Activated naive CD8-positive, alpha-beta T cell treated with anti-CD3 and anti-CD28 coated beads for 36 hours (primary cell): Measurements from ENCODE around the gene PCYT1A. TPM values are rescaled to one million over a fixed set of nuclear protein-coding genes. Genes with fewer than 3 reads are reported as not detected.
"Not testable (repeated sequence)": the region's sequence is repeated elsewhere in the genome, so short reads cannot be mapped to it uniquely, and the experiment has no call there.

Source experiments
- DNase-seq: peaks from one replicate; pipeline ENCODE4 v3.0.0; 2021
- H3K27ac Mint-ChIP-seq: one replicate; pipeline ENCODE4 v1.8.0; 2022; ENCODE audit warnings: mild to moderate bottlenecking, moderate library complexity, mixed read lengths
- H3K27me3 Mint-ChIP-seq: one replicate; pipeline ENCODE4 v1.8.0; 2022; ENCODE audit warnings: mild to moderate bottlenecking, mixed read lengths
- H3K36me3 Mint-ChIP-seq: one replicate; pipeline ENCODE4 v1.8.0; 2021; ENCODE audit warnings: mild to moderate bottlenecking, mixed read lengths
- H3K4me1 Mint-ChIP-seq: one replicate; pipeline ENCODE4 v1.8.0; 2021; ENCODE audit warnings: mixed read lengths
- H3K4me3 Mint-ChIP-seq: one replicate; pipeline ENCODE4 v1.8.0; 2022; ENCODE audit warnings: mild to moderate bottlenecking, moderate library complexity, mixed read lengths
- H3K9me3 Mint-ChIP-seq: one replicate; pipeline ENCODE4 v1.8.0; 2022; ENCODE audit warnings: mixed read lengths
- total RNA-seq, 2 experiments: library from RNA; stranded (reverse); gene quantifications; one replicate each; pipeline ENCODE4 v1.2.3, GENCODE V29; 2021

PCYT1A gene
- total RNA-seq, result 10 to 100 TPM; 41.2 to 42.1 TPM

DNA sequence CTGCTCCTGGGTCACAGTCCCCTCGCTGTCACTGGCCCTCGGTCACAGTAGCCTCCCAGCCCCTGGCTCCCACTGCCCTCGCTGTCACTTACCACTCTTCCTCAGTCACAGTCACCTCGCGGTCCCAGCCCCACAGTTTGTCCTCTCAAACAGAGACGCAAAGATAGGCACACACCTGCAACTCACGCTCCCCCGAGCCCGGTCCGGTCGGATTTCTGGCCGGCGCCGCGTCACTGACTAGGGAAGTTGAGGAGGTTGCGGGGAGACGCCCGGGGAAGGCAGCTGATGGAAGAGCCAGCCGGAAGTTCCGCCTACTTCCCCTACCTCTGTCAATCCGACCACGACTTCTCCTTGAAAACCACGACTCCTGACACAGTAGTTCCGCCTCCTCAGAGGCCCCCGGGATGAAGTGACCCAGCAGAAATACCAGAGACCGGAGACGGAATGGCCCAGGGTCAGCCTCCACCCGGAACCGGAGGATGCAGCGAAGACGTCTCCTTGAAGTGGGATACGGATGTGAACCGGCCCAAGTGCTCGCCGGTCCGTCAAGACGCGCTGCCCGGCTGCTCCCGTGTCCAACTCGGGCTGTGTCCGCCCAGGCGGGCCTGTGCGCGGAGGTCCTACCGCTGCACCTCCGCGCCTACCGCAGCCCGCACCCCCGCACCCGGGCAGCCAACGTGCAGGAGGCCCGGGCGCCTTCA lies at the start of gene PCYT1A:
Gene PCYT1A, minus strand, starts transcription at position 287 of the 701 bp plus-strand sequence. CDS start 17,195 bp downstream, outside the sequence.
- Mint-ChIP-seq H3K27me3 (no peaks in the 10 kb centered on the region), H3K4me1 (peaks cover 30% of the 10 kb centered on the region), H3K36me3 (peaks cover 2% of the 10 kb centered on the region), H3K9me3 (no peaks in the 10 kb centered on the region), H3K27ac (peak within 1 kb of the TSS; percentile 97), H3K4me3 (peak within 1 kb of the TSS; percentile 99)
- peak; percentile 79 for DNase-seq

DNA sequence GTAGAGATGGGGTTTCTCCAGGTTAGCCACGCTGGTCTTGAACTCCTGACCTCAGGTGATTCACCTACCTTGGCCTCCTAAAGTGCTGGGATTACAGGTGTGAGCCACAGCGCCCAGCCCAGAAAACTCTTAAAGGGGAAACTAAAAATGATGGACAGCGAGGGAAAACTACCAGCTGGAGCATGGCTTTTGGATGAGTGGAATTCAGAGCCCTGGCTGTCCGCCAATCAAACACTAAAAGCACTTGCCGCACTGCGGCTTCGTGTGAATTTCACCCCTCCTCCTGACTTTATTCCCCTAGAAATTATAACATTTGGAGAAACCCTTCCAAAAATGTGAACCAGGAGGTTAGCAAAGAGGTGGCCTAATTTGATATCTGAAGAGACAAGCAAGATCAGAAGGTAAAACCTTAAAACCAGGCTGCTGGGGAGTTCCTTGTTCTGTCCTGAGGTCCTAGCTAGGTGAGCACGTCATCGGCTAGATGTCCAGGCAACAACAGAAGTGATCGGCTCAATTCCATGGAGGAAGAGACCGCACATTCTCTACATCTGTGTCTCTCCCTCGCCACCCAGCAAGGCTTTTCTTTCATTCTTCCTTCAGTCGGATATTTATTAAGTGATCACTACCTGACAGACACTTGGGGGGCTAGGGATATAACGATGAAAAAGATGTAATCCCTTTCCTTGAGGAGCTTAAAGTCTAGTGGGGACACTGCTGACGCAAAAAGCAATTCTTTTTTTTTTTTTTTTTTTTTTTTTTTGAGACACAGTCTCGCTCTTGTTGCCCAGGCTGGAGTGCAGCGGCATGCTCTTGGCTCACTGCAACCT lies 49.0 kb upstream of the PCYT1A start:
- Mint-ChIP-seq H3K4me3 (no peak overlapping the region), H3K36me3 (no peaks in the 10 kb centered on the region), H3K4me1 (no peaks in the 10 kb centered on the region), H3K27ac (no peak overlapping the region), H3K27me3 (peaks cover 3% of the 10 kb centered on the region), H3K9me3 (no peaks in the 10 kb centered on the region)
- DNase-seq, result no peak

- DNase-seq, result no peak
- peaks cover 3% of the 10 kb centered on the region for H3K27me3 Mint-ChIP-seq
- H3K36me3 Mint-ChIP-seq, result no peaks in the 10 kb centered on the region
- no peaks in the 10 kb centered on the region for H3K4me1 Mint-ChIP-seq
- no peak overlapping the region for H3K4me3 Mint-ChIP-seq
- no peaks in the 10 kb centered on the region for H3K9me3 Mint-ChIP-seq
- no peak overlapping the region for H3K27ac Mint-ChIP-seq
Measured at GRCh38 chr3:196335503-196335948, 48.0 kb upstream of the PCYT1A start.

DNA sequence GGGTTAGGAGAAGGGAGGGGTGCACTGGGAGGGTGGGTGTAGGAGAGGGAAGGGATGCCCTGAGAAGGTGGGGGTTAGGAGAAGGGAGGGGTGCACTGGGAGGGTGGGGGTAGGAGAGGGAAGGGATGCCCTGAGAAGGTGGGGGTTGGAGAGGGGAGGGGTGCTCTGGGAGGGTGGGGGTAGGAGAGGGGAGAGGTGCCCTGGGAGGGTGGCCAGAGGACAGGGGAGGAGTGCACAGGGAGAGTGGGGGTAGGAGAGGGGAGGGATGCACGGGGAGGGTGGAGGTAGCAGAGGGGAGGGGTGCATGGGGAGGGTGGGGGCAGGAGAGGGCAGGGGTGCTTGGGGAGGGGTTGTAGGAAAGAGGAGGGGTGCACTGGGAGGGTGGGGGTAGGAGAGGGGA lies 47.5 kb upstream of the PCYT1A start:
- no peak for DNase-seq
- Mint-ChIP-seq H3K9me3 (no peaks in the 10 kb centered on the region), H3K27me3 (peaks cover 3% of the 10 kb centered on the region), H3K36me3 (no peaks in the 10 kb centered on the region), H3K4me3 (no peak overlapping the region), H3K27ac (no peak overlapping the region), H3K4me1 (no peaks in the 10 kb centered on the region)

DNA sequence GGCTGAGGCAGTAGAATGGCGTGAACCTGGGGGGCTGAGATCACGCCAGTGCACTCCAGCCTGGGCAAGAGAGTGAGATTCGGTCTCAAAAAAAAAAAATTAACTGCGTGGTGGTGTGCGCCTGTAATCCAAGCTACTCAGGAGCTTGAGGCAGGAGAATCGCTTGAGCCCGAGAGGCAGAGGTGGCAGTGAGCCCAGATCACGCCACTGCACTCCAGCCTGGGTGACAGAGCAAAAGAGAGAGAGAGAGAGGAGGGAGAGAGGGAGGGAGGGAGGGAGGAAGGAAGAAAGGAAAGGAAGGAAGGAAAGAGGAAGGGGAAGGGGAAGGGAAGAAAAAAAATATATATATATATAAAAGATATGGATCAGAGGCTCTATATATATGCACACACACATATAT lies 44.6 kb upstream of the PCYT1A start:
- Mint-ChIP-seq H3K4me3 (no peak overlapping the region), H3K4me1 (no peaks in the 10 kb centered on the region), H3K36me3 (no peaks in the 10 kb centered on the region), H3K27me3 (no peaks in the 10 kb centered on the region), H3K27ac (no peak overlapping the region), H3K9me3 (no peaks in the 10 kb centered on the region)
- DNase-seq, result no peak

DNA sequence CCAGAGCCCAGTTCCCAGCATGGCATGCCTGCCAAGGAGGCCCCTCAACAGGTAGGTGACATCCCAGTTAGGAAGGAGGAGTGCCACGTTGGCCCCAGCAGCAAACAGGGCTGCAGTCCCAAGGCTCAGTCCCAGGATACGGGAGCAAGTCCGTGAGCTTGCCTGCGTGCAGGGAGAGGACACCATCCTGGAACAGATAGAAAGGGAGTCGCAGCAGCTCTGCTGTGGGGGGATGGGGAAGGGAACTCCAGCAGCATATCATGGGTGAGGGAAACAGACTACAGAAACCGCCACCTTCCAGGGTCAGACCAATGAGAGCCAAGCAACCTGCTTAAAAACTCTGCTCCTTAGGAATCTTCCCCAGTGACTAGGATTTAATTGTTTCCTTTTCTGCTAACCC lies 39.9 kb upstream of the PCYT1A start:
- no peaks in the 10 kb centered on the region for H3K27me3 Mint-ChIP-seq
- no peak overlapping the region for H3K4me3 Mint-ChIP-seq
- no peak for DNase-seq
- no peak overlapping the region for H3K27ac Mint-ChIP-seq
- no peaks in the 10 kb centered on the region for H3K36me3 Mint-ChIP-seq
- H3K4me1 Mint-ChIP-seq, result no peaks in the 10 kb centered on the region
- no peaks in the 10 kb centered on the region for H3K9me3 Mint-ChIP-seq

DNA sequence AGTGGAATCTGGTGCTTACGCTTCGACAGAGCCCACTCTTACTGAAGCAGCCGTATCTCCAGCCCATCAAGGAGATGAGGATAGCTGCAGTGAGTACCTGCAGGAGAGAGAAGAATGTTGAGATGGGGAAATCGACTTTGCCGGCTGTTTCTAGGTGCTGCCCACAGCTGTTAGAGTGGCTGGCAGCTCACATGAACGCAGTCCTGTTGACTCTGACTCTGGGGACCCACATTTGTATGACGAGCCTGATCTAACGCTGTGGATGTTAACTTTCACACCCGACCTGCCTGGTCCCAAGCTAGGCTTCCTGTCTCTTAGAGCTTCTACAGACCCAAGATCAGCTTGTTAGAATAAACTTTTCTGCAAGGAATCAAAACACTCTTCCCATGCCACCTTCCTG lies 39.4 kb upstream of the PCYT1A start:
- Mint-ChIP-seq H3K9me3 (no peaks in the 10 kb centered on the region), H3K36me3 (no peaks in the 10 kb centered on the region)
- no peak for DNase-seq

GRCh38 chr3:196323691-196324090 lies 36.2 kb upstream of the PCYT1A start:
- DNase-seq, result no peak
- H3K4me3 Mint-ChIP-seq, result no peak overlapping the region
- H3K4me1 Mint-ChIP-seq, result peaks cover 5% of the 10 kb centered on the region
- no peaks in the 10 kb centered on the region for H3K27me3 Mint-ChIP-seq
- no peak overlapping the region for H3K27ac Mint-ChIP-seq
- no peaks in the 10 kb centered on the region for H3K36me3 Mint-ChIP-seq
- H3K9me3 Mint-ChIP-seq, result no peaks in the 10 kb centered on the region

More for the DNA sequence above, 39.4 kb upstream of the PCYT1A start:
- Mint-ChIP-seq H3K4me1 (no peaks in the 10 kb centered on the region), H3K27ac (no peak overlapping the region), H3K27me3 (no peaks in the 10 kb centered on the region), H3K4me3 (no peak overlapping the region)

DNA sequence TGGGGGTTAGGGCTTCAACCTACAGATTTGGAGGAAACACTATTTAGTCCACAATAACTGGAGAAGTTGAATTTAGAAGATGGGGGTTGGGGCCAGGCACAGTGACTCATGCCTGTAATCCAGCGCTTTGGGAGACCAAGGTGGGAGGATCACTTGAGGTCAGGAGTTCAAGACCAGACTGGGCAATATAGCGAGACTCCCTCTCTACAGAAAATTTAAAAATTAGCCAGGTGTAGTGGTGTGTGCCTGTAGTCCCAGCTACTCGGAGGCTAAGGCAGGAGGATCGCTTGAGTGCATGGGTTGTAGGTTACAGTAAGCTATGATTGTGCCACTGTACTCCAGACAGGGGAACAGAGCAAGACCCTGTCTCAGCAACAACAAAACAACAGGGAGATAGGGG lies 35.5 kb upstream of the PCYT1A start:
- no peaks in the 10 kb centered on the region for H3K27me3 Mint-ChIP-seq
- no peak overlapping the region for H3K4me3 Mint-ChIP-seq
- H3K4me1 Mint-ChIP-seq, result peaks cover 5% of the 10 kb centered on the region
- no peaks in the 10 kb centered on the region for H3K36me3 Mint-ChIP-seq
- H3K27ac Mint-ChIP-seq, result no peak overlapping the region
- DNase-seq, result no peak
- H3K9me3 Mint-ChIP-seq, result no peaks in the 10 kb centered on the region

- H3K27me3 Mint-ChIP-seq, result no peaks in the 10 kb centered on the region
- DNase-seq, result no peak
- H3K4me1 Mint-ChIP-seq, result peaks cover 5% of the 10 kb centered on the region
- no peaks in the 10 kb centered on the region for H3K9me3 Mint-ChIP-seq
- no peak overlapping the region for H3K4me3 Mint-ChIP-seq
- no peak overlapping the region for H3K27ac Mint-ChIP-seq
- H3K36me3 Mint-ChIP-seq, result no peaks in the 10 kb centered on the region
Measured at GRCh38 chr3:196321162-196321561, 33.6 kb upstream of the PCYT1A start.

DNA sequence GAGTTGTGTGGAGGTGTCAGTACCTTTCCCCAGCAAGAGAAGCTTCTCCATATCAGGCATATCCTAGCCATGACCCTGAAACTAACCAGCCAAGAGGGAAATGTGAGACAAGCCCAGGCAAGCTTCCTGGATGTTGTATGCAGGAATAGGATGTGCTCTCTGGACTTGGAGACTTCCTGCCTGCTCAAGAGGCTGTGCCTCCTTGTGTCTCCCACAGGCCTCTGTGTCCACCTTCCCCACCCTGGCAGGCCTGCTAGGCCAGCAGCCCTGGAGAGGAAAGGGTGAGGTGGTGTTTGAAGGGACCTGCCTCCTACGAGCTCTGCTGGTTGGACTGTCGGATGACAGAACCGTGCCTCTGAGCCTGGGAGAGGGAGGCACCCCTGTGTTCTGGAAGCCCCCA lies 32.6 kb upstream of the PCYT1A start:
- Mint-ChIP-seq H3K27me3 (no peaks in the 10 kb centered on the region), H3K9me3 (no peaks in the 10 kb centered on the region), H3K4me1 (peaks cover 5% of the 10 kb centered on the region), H3K36me3 (no peaks in the 10 kb centered on the region), H3K4me3 (peak overlapping the region; percentile 18), H3K27ac (no peak overlapping the region)
- no peak for DNase-seq

GRCh38 chr3:196317687-196318467 lies 30.4 kb upstream of the PCYT1A start, which contains the start of gene DYNLT2B:
Gene DYNLT2B, minus strand, starts transcription at chr3:196318240. Its CDS starts 88 bp downstream, at chr3:196318152.
- H3K36me3 Mint-ChIP-seq, result no peaks in the 10 kb centered on the region
- H3K9me3 Mint-ChIP-seq, result no peaks in the 10 kb centered on the region
- H3K4me3 Mint-ChIP-seq, result peak within 1 kb of the TSS; percentile 93
- H3K4me1 Mint-ChIP-seq, result peaks cover 5% of the 10 kb centered on the region
- DNase-seq, result peak; percentile 93
- H3K27ac Mint-ChIP-seq, result peak within 1 kb of the TSS; percentile 94
- H3K27me3 Mint-ChIP-seq, result no peaks in the 10 kb centered on the region

- peak overlapping the region; percentile 93 for H3K4me3 Mint-ChIP-seq
- not testable (repeated sequence) for H3K36me3 Mint-ChIP-seq, H3K9me3 Mint-ChIP-seq, DNase-seq, H3K27me3 Mint-ChIP-seq, H3K4me1 Mint-ChIP-seq
- peak overlapping the region; percentile 94 for H3K27ac Mint-ChIP-seq
Measured at GRCh38 chr3:196316799-196317686, 29.5 kb upstream of the PCYT1A start.

DNA sequence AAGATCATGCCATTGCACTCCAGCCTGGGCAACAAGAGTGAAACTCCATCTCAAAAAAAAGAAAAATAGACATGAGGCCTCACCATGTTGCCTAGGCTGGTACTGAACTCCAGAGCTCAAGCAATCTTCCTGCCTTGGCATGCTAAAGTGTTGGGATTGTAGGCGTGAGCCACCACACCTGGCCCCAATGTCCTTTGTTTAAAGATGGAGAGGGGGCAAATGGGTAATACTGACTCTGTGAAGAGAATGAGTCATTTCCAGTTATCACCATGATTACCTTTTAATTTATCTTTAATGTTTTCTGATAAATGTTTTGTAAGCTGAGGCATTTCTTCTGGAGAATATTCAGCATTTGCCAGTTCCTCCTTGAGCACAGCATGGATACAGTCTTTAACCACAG lies 28.3 kb upstream of the PCYT1A start:
- Mint-ChIP-seq H3K27ac (no peak overlapping the region), H3K4me3 (no peak overlapping the region), H3K27me3 (no peaks in the 10 kb centered on the region), H3K9me3 (no peaks in the 10 kb centered on the region), H3K36me3 (no peaks in the 10 kb centered on the region), H3K4me1 (peaks cover 2% of the 10 kb centered on the region)
- DNase-seq, result no peak
